ENCODE results near the gene PIGC.

DNA sequence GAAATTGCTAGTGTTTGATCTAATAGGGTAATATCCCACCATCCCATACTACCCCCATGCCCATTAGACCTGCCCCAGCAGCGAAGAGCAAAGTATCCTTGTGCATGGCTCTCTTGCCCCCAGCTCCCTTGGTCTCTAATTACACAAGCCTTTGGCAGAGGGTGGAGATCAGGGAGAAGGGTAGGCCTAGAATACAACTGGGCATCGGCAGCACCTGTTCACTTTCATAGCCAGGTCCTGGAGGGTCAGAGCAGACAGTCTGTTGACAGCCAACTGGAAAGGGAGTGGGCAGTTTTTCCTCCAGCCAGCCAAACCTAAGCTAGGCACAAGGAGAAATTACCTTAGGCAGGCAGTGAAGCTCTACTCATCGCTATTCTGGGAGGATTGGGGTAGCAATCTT lies 2.7 kb upstream of the PIGC start:
- TF ChIP-seq POLR2A (IDR thresholded peaks at IDR 0.05) = no peak
- TF ChIP-seq, protein P1, sequence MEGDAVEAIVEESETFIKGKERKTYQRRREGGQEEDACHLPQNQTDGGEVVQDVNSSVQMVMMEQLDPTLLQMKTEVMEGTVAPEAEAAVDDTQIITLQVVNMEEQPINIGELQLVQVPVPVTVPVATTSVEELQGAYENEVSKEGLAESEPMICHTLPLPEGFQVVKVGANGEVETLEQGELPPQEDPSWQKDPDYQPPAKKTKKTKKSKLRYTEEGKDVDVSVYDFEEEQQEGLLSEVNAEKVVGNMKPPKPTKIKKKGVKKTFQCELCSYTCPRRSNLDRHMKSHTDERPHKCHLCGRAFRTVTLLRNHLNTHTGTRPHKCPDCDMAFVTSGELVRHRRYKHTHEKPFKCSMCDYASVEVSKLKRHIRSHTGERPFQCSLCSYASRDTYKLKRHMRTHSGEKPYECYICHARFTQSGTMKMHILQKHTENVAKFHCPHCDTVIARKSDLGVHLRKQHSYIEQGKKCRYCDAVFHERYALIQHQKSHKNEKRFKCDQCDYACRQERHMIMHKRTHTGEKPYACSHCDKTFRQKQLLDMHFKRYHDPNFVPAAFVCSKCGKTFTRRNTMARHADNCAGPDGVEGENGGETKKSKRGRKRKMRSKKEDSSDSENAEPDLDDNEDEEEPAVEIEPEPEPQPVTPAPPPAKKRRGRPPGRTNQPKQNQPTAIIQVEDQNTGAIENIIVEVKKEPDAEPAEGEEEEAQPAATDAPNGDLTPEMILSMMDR (IDR thresholded peaks at IDR 0.05) = no peak

Data from body of pancreas (tissue), 4 donors.